Upper lobe of left lung (tissue), 6 donors: ENCODE measurements around the gene SIKE1. TPM values are rescaled to one million over a fixed set of nuclear protein-coding genes. Genes with fewer than 3 reads are reported as not detected.
A peak's percentile ranks its signal among the peaks of the same experiment; 100 is the strongest.
"Not testable (repeated sequence)": the region's sequence is repeated elsewhere in the genome, so short reads cannot be mapped to it uniquely, and the experiment has no call there.

Source experiments
- ATAC-seq, 2 donors: fragments of 200-7000 bp; cut with Tn5 transposase; one replicate each; pipeline ENCODE4 v1.9.1; 2022; ENCODE audit warnings: mild to moderate bottlenecking in 2 of 2, moderate library complexity in 2 of 2; ENCODE audit not compliant: low FRiP score in 2 of 2
- DNase-seq, 2 donors: peaks; one replicate each; pipeline ENCODE4 v3.0.0-alpha.2; 2019 to 2020
- H3K27ac ChIP-seq, 4 donors: fragments of 200-600 bp; sonication (generic); one replicate each; pipeline ENCODE4 v1.5.1; 2016 to 2019
- H3K27me3 ChIP-seq, 4 donors: fragments of 200-600 bp; sonication (generic); one replicate each; pipeline ENCODE4 v1.5.1; 2017 to 2019
- H3K36me3 ChIP-seq, 4 donors: fragments of 200-600 bp; sonication (generic); one replicate each; pipeline ENCODE4 v1.5.1; 2016 to 2019
- H3K4me1 ChIP-seq, 4 donors: fragments of 200-600 bp; sonication (generic); one replicate each; pipeline ENCODE4 v1.5.1; 2018 to 2019
- H3K4me3 ChIP-seq, 4 donors: fragments of 200-600 bp; sonication (generic); one replicate each; pipeline ENCODE4 v1.5.1; 2017 to 2019; ENCODE audit warnings: mild to moderate bottlenecking in 2 of 4, moderate library complexity in 1 of 4
- H3K9me3 ChIP-seq, 4 donors: fragments of 200-600 bp; sonication (generic); one replicate each; pipeline ENCODE4 v1.5.1; 2018 to 2019
- EP300 ChIP-seq, 4 donors: sonication (generic); formaldehyde crosslinking; IDR thresholded peaks; one replicate each; pipeline ENCODE4 v1.5.1; 2017; ENCODE audit warnings: antibody characterized with exemption in 4 of 4, control low read depth in 2 of 4
- POLR2A ChIP-seq, 4 donors: fragments of 450-650 bp; IDR thresholded peaks; one replicate each; pipeline ENCODE4 v1.5.1; 2016 to 2017; ENCODE audit warnings: antibody characterized with exemption in 4 of 4, mild to moderate bottlenecking in 2 of 4
- POLR2AphosphoS5 ChIP-seq, 2 donors: sonication (generic); formaldehyde crosslinking; IDR thresholded peaks; one replicate each; pipeline ENCODE4 v1.5.1; 2017; ENCODE audit warnings: antibody characterized with exemption in 2 of 2
- WGBS, 2 donors: methylation state at CpG; one replicate each; pipeline ENCODE4 v1.1.5; 2017 to 2018; 5-methylcytosine and 5-hydroxymethylcytosine counted together
- total RNA-seq, 6 donors: library from RNA; depleted of rRNA in 4 of 6; stranded (reverse); fragments of >200 nt in 4 of 6; gene quantifications; one replicate each; pipeline versions ENCODE4 v1.1.0 to v1.2.1, GENCODE V29; 2016 to 2021
- TF ChIP-seq, protein P1 (sequence below), 6 experiments: fragments of 450-650 bp in 4 of 6; fragments of 200-600 bp in 2 of 6; sonication (generic) in 2 of 6; IDR thresholded peaks; one replicate each; pipeline ENCODE4 v1.5.1; 2016 to 2019; ENCODE audit warnings: antibody characterized with exemption in 6 of 6
- donor health status: DM: no; HTN: no; CAD: no; lungs with moderate emphysema.
- donor health status: DM: no; HTN: yes; CAD: no; lungs with severe emphysema.

Gene SIKE1
- total RNA-seq, 6 donors from 2014 or later, result 6.0 to 36.3 (median 28.7) TPM

- Histone ChIP-seq H3K27me3 (no peaks in the 10 kb centered on the region), H3K36me3 (peaks cover 0 to 15% (median 4%) of the 10 kb centered on the region in 4 donors), H3K27ac (no peak overlapping the region), H3K9me3 (peaks cover 0 to 15% (median 9%) of the 10 kb centered on the region in 4 donors), H3K4me3 (no peak overlapping the region), H3K4me1 (peaks cover 9 to 17% (median 12%) of the 10 kb centered on the region in 4 donors)
- DNase-seq (no peak), ATAC-seq (no peak)
- no peak for TF ChIP-seq POLR2A (IDR thresholded peaks at IDR 0.05)
- 81 to 84% methylated on average over 5 of the region's 5 CpGs for WGBS, 2 donors
Measured at GRCh38 chr1:114782476-114782875, 2.0 kb upstream of the SIKE1 start.

- no peak for ATAC-seq
- TF ChIP-seq, protein P1, sequence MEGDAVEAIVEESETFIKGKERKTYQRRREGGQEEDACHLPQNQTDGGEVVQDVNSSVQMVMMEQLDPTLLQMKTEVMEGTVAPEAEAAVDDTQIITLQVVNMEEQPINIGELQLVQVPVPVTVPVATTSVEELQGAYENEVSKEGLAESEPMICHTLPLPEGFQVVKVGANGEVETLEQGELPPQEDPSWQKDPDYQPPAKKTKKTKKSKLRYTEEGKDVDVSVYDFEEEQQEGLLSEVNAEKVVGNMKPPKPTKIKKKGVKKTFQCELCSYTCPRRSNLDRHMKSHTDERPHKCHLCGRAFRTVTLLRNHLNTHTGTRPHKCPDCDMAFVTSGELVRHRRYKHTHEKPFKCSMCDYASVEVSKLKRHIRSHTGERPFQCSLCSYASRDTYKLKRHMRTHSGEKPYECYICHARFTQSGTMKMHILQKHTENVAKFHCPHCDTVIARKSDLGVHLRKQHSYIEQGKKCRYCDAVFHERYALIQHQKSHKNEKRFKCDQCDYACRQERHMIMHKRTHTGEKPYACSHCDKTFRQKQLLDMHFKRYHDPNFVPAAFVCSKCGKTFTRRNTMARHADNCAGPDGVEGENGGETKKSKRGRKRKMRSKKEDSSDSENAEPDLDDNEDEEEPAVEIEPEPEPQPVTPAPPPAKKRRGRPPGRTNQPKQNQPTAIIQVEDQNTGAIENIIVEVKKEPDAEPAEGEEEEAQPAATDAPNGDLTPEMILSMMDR (IDR thresholded peaks at IDR 0.05), result no peak
- Histone ChIP-seq H3K36me3 (peaks cover 0 to 36% (median 8%) of the 10 kb centered on the region in 4 donors), H3K9me3 (no peaks in the 10 kb centered on the region), H3K27ac (peak overlapping the region; percentile 84 to 92 (median 89)), H3K4me1 (peaks cover 9 to 17% (median 12%) of the 10 kb centered on the region in 4 donors), H3K27me3 (no peaks in the 10 kb centered on the region), H3K4me3 (peak overlapping the region; percentile 61 to 84 (median 78))
- DNase-seq, result no peak
Measured at GRCh38 chr1:114779722-114780121, 763 bp downstream of the SIKE1 start.

DNA sequence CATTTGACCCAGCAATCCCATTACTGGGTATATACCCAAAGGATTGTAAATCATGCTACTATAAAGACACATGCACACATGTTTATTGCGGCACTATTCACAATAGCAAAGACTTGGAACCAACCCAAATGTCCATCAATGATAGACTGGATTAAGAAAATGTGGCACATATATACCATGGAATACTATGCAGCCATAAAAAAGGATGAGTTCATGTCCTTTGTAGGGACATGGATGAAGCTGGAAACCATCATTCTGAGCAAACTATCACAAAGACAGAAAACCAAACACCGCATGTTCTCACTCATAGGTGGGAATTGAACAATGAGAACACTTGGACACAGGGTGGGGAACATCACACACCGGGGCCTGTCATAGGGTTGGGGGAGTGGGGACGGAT, 3.8 kb downstream of the SIKE1 start:
- not testable (repeated sequence) for H3K27me3 ChIP-seq, H3K27ac ChIP-seq, ATAC-seq, H3K9me3 ChIP-seq, DNase-seq, H3K4me3 ChIP-seq
- peaks cover 0 to 66% (median 12%) of the 10 kb centered on the region in 4 donors for H3K36me3 ChIP-seq
- peaks cover 9 to 17% (median 12%) of the 10 kb centered on the region in 4 donors for H3K4me1 ChIP-seq
- WGBS, 2 donors, result 97 to 98% methylated on average over 4 of the region's 4 CpGs

DNA sequence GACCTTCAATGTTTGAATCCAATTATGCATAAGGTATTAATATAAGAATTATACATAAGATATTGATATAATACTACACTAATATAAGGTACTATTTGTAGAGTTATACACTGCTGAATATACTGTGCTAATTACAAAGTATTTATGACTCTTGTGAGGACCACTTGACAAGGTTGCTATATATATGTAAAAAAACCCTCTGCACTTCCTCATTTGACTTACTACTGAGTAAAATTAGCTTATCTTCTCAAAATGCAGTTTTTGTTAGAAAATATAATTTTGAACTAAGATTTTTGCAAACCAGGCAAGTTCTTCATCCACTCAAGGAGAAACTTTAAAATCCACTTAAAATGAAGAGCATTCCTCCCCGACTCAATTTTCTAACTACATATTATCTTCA, 8.5 kb downstream of the SIKE1 start:
- Histone ChIP-seq H3K9me3 (no peaks in the 10 kb centered on the region), H3K36me3 (peaks cover 0 to 73% (median 10%) of the 10 kb centered on the region in 4 donors), H3K27me3 (no peaks in the 10 kb centered on the region), H3K4me3 (no peak overlapping the region), H3K27ac (no peak overlapping the region), H3K4me1 (no peaks in the 10 kb centered on the region)
- ATAC-seq (no peak), DNase-seq (no peak)
- TF ChIP-seq EP300 (IDR thresholded peaks at IDR 0.05) (no peak), POLR2A (IDR thresholded peaks at IDR 0.05) (no peak), POLR2AphosphoS5 (IDR thresholded peaks at IDR 0.05) (no peak)
- TF ChIP-seq, protein P1 (IDR thresholded peaks at IDR 0.05), result no peak
- 79 to 86% methylated on average over 1 of the region's 1 CpG for WGBS, 2 donors

- Histone ChIP-seq H3K4me1 (no peaks in the 10 kb centered on the region), H3K36me3 (peaks cover 0 to 68% (median 9%) of the 10 kb centered on the region in 4 donors)
- no peak for DNase-seq
Measured at GRCh38 chr1:114770989-114771388, 9.5 kb downstream of the SIKE1 start.

GRCh38 chr1:114764689-114765088, 15.8 kb downstream of the SIKE1 start:
- Histone ChIP-seq H3K4me3 (no peak overlapping the region), H3K36me3 (peaks cover 0 to 8% (median under 1%) of the 10 kb centered on the region in 4 donors), H3K4me1 (no peaks in the 10 kb centered on the region), H3K27me3 (no peaks in the 10 kb centered on the region), H3K9me3 (no peaks in the 10 kb centered on the region), H3K27ac (no peak overlapping the region)
- DNase-seq (no peak), ATAC-seq (no peak)
- 89% methylated on average over 4 of the region's 4 CpGs for WGBS, 2 donors
- TF ChIP-seq, protein P1 (IDR thresholded peaks at IDR 0.05), result no peak
- TF ChIP-seq POLR2A (IDR thresholded peaks at IDR 0.05) (no peak), EP300 (IDR thresholded peaks at IDR 0.05) (no peak), POLR2AphosphoS5 (IDR thresholded peaks at IDR 0.05) (no peak)

More at GRCh38 chr1:114770989-114771388, 9.5 kb downstream of the SIKE1 start:
- no peak overlapping the region for H3K4me3 ChIP-seq
- no peaks in the 10 kb centered on the region for H3K27me3 ChIP-seq
- WGBS, 2 donors, result 94 to 97% methylated on average over 1 of the region's 1 CpG
- no peak for TF ChIP-seq POLR2A (IDR thresholded peaks at IDR 0.05)
- TF ChIP-seq, protein P1 (IDR thresholded peaks at IDR 0.05), result no peak
- TF ChIP-seq EP300 (IDR thresholded peaks at IDR 0.05), result no peak
- no peak for TF ChIP-seq POLR2AphosphoS5 (IDR thresholded peaks at IDR 0.05)
- no peak for ATAC-seq
- no peaks in the 10 kb centered on the region for H3K9me3 ChIP-seq
- H3K27ac ChIP-seq, result no peak overlapping the region
